Stimulated activated CD8-positive, alpha-beta memory T cell treated with anti-CD3 and anti-CD28 coated beads, Interleukin-12 subunit alpha, Interleukin-12 subunit beta, amount 100 ng/mL, for 1 hour (primary cell): ENCODE measurements around the gene PIK3R5.

Experiments
- DNase-seq: peaks from one replicate; pipeline ENCODE4 v3.0.0-alpha.2; 2020; ENCODE audit warnings: low read depth

Gene PIK3R5

GRCh38 chr17:8832711-8833352 is 132.7 kb downstream of the PIK3R5 start:
- DNase-seq, result no peak

- no peak for DNase-seq
Observed at GRCh38 chr17:8831234-8831849, 134.2 kb downstream of the PIK3R5 start.

- DNase-seq, result no peak
Observed at GRCh38 chr17:8830141-8830540, 135.4 kb downstream of the PIK3R5 start.

GRCh38 chr17:8829036-8829941 is 136.2 kb downstream of the PIK3R5 start:
- no peak for DNase-seq
